Bronchial epithelial cell (primary cell): Measurements from ENCODE around the gene EVA1C. TPM values are rescaled to one million over a fixed set of nuclear protein-coding genes. Genes with fewer than 3 reads are reported as not detected.
"Not testable (repeated sequence)": the region's sequence is repeated elsewhere in the genome, so short reads cannot be mapped to it uniquely, and the experiment has no call there.

Source experiments
- DNase-seq: peaks from one replicate; pipeline ENCODE4 v3.0.0-alpha.2; 2010; ENCODE audit warnings: low read depth
- FAIRE-seq: peaks from 2 replicates; lab custom pipeline; 2011; peaks lifted over from hg19 to GRCh38; lab: Jason Lieb, UNC
- H3K27me3 ChIP-seq: 2 replicates; pipeline ENCODE4 v1.5.1; 2011; ENCODE audit warnings: low read length; ENCODE audit not compliant: control insufficient read depth, insufficient read depth
- H3K36me3 ChIP-seq: 2 replicates; pipeline ENCODE4 v1.5.1; 2011; ENCODE audit warnings: low read length; ENCODE audit not compliant: control insufficient read depth, insufficient read depth
- H3K4me3 ChIP-seq: 2 replicates; pipeline ENCODE4 v1.5.1; 2011; ENCODE audit warnings: mild to moderate bottlenecking, low read depth, low read length, control low read depth
- total RNA-seq: library from RNA; depleted of rRNA; stranded (reverse); fragments of >200 nt; gene quantifications from 2 replicates; pipeline ENCODE4 v1.2.1, GENCODE V29; 2014
- TF ChIP-seq, protein P1 (sequence below): IDR thresholded peaks from 2 replicates; pipeline ENCODE4 v1.5.1; 2011; ENCODE audit warnings: mild to moderate bottlenecking, moderate library complexity, low read length, control low read depth, inconsistent platforms; ENCODE audit not compliant: insufficient read depth, severe bottlenecking

Gene EVA1C
- total RNA-seq, 1 donor from 2014 or later: 9.0 TPM

DNA sequence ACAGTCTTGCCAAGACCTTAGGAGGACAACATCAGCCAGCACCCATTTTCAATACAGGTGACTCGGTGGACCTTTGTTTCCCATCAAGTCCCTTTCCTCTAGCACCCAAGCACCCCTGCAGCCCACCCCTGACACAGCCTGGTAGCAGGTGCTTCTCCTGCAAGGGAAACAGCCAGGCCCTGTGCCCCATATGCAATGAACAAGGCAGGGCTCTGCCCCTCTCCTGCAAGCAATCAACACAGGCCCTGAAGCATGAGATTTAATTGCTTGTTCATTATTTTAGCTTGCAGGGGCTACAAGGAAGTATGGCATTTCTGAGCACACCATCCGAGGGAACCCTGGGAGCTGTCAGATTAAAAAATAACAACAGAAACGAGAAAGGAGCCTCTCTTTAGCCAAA, 137.4 kb downstream of the EVA1C start:
- no peak for FAIRE-seq
- Histone ChIP-seq H3K36me3 (no peaks in the 10 kb centered on the region), H3K27me3 (no peaks in the 10 kb centered on the region), H3K4me3 (no peak overlapping the region)
- no peak for DNase-seq
- TF ChIP-seq, protein P1, sequence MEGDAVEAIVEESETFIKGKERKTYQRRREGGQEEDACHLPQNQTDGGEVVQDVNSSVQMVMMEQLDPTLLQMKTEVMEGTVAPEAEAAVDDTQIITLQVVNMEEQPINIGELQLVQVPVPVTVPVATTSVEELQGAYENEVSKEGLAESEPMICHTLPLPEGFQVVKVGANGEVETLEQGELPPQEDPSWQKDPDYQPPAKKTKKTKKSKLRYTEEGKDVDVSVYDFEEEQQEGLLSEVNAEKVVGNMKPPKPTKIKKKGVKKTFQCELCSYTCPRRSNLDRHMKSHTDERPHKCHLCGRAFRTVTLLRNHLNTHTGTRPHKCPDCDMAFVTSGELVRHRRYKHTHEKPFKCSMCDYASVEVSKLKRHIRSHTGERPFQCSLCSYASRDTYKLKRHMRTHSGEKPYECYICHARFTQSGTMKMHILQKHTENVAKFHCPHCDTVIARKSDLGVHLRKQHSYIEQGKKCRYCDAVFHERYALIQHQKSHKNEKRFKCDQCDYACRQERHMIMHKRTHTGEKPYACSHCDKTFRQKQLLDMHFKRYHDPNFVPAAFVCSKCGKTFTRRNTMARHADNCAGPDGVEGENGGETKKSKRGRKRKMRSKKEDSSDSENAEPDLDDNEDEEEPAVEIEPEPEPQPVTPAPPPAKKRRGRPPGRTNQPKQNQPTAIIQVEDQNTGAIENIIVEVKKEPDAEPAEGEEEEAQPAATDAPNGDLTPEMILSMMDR: no peak

DNA sequence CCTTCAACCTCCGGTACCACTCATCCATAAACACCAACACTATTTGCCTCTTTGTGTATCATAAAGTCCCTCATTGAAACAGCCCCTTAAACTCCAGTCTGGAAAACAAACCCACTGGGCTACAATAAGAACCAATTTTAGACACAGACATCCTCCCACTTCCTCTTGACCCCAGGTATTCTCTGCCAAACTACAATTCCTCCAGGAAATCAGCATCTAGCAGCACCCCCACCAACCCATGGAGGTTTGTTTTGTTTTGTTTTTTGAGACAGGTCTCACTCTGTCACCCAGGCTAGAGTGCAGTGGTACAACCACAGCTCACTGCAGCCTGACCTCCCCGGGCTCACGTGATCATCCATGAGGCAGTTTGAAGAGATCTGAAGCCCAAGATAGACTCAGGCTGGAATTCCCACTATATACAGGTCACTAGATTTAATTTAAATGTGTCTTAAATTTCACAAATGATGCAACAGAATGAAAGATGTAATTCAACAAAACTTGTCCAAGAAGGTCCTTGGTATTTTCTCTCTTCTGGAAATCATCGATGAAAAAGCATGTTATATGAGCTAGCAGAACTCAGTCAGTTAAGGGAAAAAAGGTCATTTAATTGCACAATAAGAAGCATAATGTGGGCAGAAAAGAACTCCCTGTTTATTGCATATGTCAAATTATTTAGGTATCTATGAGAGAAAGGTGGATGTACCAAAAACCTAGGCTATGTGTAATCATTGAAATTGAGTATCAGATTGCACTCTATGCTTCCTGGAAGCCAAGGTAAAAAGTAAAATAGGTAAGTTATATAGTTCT, 142.5 kb downstream of the EVA1C start:
- H3K27me3 ChIP-seq: no peaks in the 10 kb centered on the region
- peak; percentile 18 for FAIRE-seq
- TF ChIP-seq, protein P1: no peak
- no peak overlapping the region for H3K4me3 ChIP-seq
- H3K36me3 ChIP-seq: no peaks in the 10 kb centered on the region
- no peak for DNase-seq

DNA sequence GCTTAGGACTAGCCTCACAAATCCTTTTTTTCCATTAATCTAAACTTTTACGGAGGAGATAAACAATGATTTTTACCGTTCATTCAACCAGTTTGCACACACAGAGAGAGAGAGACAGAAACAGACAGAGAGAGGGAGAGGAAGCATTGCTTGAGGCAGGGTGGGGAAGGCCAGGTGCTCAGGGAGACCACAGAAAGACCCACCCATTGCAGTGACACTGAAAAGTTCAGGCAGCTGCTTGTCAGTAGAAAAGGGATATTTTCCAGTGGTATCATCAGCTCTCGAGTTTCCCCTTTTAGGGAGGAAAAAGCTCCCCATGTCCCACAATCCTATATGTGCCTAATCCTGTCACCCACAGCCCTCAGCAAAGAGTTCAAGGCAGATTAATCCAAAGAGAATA, 145.6 kb downstream of the EVA1C start:
- TF ChIP-seq, protein P1: no peak
- no peak for FAIRE-seq
- no peaks in the 10 kb centered on the region for H3K36me3 ChIP-seq
- no peak for DNase-seq
- no peak overlapping the region for H3K4me3 ChIP-seq
- no peaks in the 10 kb centered on the region for H3K27me3 ChIP-seq

DNA sequence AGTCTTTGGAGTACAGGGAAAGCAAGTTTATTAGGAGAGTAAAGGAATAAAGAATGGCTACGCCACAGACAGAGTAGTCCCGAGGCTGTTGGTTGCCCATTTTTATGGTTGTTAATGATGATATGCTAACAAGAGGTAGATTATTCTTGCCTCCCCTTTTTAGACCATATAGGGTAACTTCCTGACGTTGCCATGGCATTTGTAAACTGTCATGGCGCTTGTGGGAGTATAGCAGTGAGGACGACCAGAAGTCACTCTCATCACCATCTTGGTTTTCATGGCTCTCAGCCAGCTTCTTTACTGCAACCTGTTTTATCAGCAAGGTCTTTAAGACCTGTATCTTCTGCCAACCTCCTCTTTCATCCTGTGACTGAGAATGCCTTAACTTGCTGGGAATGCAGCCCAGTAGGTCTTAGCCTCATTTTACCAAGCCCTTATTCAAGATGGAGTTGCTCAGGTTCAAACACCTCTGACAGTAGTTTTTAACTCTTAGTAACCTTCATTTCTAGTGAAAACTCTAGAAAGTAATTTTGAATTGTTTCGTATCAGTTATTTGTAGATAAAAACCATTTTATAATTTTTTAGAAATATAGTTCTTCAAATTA, 146.6 kb downstream of the EVA1C start:
- FAIRE-seq (no peak), DNase-seq (no peak)
- TF ChIP-seq, protein P1: no peak
- Histone ChIP-seq H3K4me3 (no peak overlapping the region), H3K27me3 (no peaks in the 10 kb centered on the region), H3K36me3 (no peaks in the 10 kb centered on the region)

DNA sequence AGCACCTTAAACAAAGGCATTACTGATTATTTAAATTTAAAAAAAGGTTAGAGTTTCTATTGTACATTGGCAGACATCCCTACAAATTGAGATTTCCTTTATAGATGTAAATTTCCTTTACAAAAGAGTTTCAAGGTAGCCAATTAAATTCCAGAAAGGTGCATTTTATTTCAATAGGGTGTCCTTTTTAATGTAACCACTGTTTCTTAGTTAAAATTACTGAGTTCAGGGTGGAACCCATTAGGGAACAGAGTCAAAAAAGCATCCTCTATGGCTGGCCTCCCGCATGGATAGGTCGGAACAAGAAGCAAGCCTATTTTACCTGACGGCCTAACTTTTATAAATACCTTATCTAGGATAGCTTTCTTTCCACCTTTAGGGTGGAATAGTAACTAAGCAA, 148.4 kb downstream of the EVA1C start:
- no peaks in the 10 kb centered on the region for H3K36me3 ChIP-seq
- FAIRE-seq: no peak
- no peak overlapping the region for H3K4me3 ChIP-seq
- no peaks in the 10 kb centered on the region for H3K27me3 ChIP-seq
- DNase-seq: no peak
- TF ChIP-seq, protein P1: no peak

DNA sequence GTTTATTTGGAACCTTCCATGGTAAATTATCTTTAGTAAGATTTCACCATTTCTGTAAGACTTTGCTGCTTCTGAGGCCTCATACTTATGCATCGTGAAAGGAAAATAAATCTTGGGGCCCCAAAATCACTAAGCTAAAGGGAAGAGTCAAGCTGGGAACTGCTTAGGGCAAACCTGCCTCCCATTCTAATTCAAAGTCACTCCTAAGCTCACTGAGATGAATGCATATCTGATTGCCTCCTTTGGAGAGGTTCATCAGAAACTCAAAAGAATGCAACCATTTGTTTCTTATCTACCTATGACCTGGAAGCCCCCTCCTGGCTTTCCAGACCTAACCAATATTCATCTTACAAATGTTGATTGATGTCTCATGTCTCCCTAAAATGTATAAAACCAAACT, 149.0 kb downstream of the EVA1C start:
- H3K36me3 ChIP-seq, FAIRE-seq: not testable (repeated sequence)

More for the DNA sequence above, 149.0 kb downstream of the EVA1C start:
- not testable (repeated sequence) for DNase-seq, H3K4me3 ChIP-seq, H3K27me3 ChIP-seq
